Effector memory CD8-positive, alpha-beta T cell (primary cell): ENCODE results near the gene CCDC102B.
"Not testable (repeated sequence)": the region's sequence is repeated elsewhere in the genome, so short reads cannot be mapped to it uniquely, and the experiment has no call there.

Experiments
- ATAC-seq: fragments of 150-1000 bp; cut with Tn5 transposase; replicated peaks from 2 replicates; pipeline ENCODE4 v1.10.0; 2021; ENCODE audit warnings: mild to moderate bottlenecking, moderate library complexity
- DNase-seq, 3 experiments: peaks; one replicate each; pipeline ENCODE4 v3.0.0; 2021
- H3K27ac Mint-ChIP-seq, 2 donors: one replicate each; pipeline ENCODE4 v1.8.0; 2022; ENCODE audit warnings: mild to moderate bottlenecking in 2 of 2, mixed read lengths in 2 of 2, moderate library complexity in 2 of 2
- H3K27me3 Mint-ChIP-seq, 2 donors: one replicate each; pipeline ENCODE4 v1.8.0; 2022; ENCODE audit warnings: mixed read lengths in 2 of 2
- H3K36me3 Mint-ChIP-seq: one replicate; pipeline ENCODE4 v1.8.0; 2022; ENCODE audit warnings: mild to moderate bottlenecking, moderate library complexity, mixed read lengths; ENCODE audit not compliant: insufficient read depth
- H3K4me1 Mint-ChIP-seq, 2 donors: one replicate each; pipeline ENCODE4 v1.8.0; 2022; ENCODE audit warnings: low read depth in 2 of 2, mixed read lengths in 2 of 2
- H3K4me3 Mint-ChIP-seq, 2 donors: one replicate each; pipeline ENCODE4 v1.8.0; 2022; ENCODE audit warnings: mild to moderate bottlenecking in 2 of 2, mixed read lengths in 2 of 2, moderate library complexity in 2 of 2
- H3K9me3 Mint-ChIP-seq, 2 donors: one replicate each; pipeline ENCODE4 v1.8.0; 2022; ENCODE audit warnings: mixed read lengths in 2 of 2

Gene CCDC102B

DNA sequence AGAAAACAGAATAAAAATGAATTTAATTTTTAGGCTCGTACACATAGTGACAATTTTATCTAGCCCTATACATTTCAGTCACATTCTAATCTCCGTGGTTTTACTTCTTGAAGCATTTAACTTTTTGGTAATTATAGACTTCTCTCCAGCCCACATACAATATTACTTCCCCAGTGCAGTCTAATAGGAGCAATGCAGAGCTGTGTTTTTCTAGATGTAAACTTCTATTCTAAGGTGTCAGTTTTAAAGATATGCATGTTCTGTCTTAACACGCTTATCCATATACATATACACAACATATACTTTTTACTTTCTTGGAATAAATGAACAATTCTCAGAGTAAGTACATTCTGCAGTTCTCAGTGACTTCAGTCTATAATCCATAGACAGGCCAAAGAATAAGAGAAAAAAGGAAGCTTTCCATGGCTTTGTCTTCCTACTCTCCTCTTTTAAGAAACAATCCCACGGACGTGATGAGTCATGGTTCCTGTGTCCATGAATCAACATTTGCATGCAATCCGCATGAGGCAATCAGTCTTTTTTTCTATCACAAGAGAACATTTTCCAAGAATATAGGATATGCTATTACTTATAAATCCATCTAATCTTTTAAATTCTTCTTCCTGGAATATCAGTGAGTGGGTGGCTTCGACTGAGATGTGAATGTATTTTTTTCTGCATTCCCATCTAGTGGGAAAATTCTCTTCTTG lies 42.8 kb downstream of the CCDC102B start:
- Mint-ChIP-seq H3K4me1 (no peaks in the 10 kb centered on the region), H3K36me3 (no peaks in the 10 kb centered on the region), H3K27me3 (no peaks in the 10 kb centered on the region), H3K9me3 (no peaks in the 10 kb centered on the region), H3K4me3 (no peak overlapping the region), H3K27ac (no peak overlapping the region)
- no peak for ATAC-seq
- no peak for DNase-seq

DNA sequence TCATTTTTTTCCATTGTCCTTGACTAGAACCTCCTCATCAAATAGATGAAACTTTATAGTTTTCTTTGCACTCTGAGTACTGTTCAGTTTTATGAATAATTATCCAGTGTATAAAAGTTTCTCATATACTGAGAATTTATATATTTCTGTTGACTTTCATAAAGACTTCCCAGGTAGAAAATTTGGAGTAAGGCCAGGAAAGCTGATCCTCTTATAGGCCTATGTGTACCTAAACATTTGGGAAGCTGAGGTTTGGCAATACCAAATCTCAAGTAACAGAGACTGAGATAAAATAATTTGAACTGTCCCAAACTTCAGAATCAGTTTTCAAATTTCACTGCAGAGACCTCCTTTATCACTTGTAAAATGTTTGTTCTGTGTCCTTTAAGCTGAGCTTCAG lies 43.4 kb downstream of the CCDC102B start:
- no peak for ATAC-seq
- Mint-ChIP-seq H3K4me1 (no peaks in the 10 kb centered on the region), H3K27ac (no peak overlapping the region), H3K27me3 (no peaks in the 10 kb centered on the region), H3K4me3 (no peak overlapping the region), H3K9me3 (no peaks in the 10 kb centered on the region), H3K36me3 (no peaks in the 10 kb centered on the region)
- no peak for DNase-seq

DNA sequence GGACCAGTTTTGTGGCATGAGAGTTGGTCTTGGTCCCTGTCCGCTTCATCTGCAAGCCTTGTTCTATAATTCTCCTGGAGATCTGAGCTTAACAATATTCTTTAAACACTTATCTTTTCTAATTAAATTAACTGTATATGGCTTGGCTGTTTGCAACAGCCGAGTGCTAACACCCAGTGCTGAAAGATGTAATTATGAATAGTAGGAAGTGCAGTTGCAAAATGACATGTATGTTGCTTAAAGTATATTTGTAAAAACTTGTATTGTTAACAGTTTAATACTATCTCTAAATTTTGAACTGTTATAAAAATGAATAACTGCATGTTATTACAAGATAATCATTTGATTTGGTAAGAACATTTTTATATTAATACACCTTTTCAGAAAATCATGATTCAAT lies 45.1 kb downstream of the CCDC102B start:
- DNase-seq (no peak), ATAC-seq (no peak)
- H3K4me3 Mint-ChIP-seq = no peak overlapping the region
- H3K4me1 Mint-ChIP-seq = no peaks in the 10 kb centered on the region
- no peaks in the 10 kb centered on the region for H3K36me3 Mint-ChIP-seq
- H3K9me3 Mint-ChIP-seq = no peaks in the 10 kb centered on the region
- H3K27ac Mint-ChIP-seq = no peak overlapping the region
- no peaks in the 10 kb centered on the region for H3K27me3 Mint-ChIP-seq

GRCh38 chr18:68843473-68844089 lies 45.7 kb downstream of the CCDC102B start:
- Mint-ChIP-seq H3K36me3 (no peaks in the 10 kb centered on the region), H3K27me3 (no peaks in the 10 kb centered on the region), H3K4me3 (no peak overlapping the region), H3K4me1 (no peaks in the 10 kb centered on the region), H3K27ac (no peak overlapping the region), H3K9me3 (no peaks in the 10 kb centered on the region)
- ATAC-seq = no peak
- DNase-seq = no peak

DNA sequence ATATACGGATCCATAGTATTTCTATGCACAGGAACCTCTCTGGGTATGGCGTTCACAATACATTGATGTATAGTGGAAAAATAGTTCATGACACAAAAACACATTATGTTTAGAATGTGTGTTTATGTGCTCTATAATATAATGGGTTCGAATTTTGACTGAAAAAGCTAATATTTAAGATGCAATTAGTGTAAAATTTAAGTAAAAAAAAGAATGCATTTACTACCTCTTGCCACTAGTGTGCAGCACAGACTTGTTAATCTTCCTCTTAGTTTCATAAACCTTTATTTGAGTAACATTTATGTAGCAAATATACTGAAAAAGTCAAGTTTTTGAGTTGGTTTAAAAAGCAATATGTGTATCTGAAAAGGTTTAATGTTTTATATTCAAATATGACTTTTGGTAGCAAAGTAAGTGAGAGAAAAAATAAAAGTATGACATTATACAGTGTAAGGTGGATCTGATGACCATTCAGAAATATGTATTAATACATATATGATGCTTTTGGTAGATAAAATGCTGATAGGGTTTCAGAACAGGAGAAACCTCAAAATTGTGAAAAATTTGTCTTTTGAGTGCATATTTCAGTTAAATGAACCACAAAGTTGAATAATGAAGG lies 49.4 kb downstream of the CCDC102B start:
- H3K9me3 Mint-ChIP-seq = no peaks in the 10 kb centered on the region
- ATAC-seq (no peak), DNase-seq (no peak)
- no peaks in the 10 kb centered on the region for H3K4me1 Mint-ChIP-seq
- no peaks in the 10 kb centered on the region for H3K36me3 Mint-ChIP-seq
- H3K4me3 Mint-ChIP-seq = no peak overlapping the region
- H3K27ac Mint-ChIP-seq = no peak overlapping the region
- no peaks in the 10 kb centered on the region for H3K27me3 Mint-ChIP-seq

- H3K27ac Mint-ChIP-seq = no peak overlapping the region
- H3K27me3 Mint-ChIP-seq = no peaks in the 10 kb centered on the region
- H3K4me1 Mint-ChIP-seq = no peaks in the 10 kb centered on the region
- DNase-seq = no peak
- H3K9me3 Mint-ChIP-seq = no peaks in the 10 kb centered on the region
- no peak overlapping the region for H3K4me3 Mint-ChIP-seq
- no peaks in the 10 kb centered on the region for H3K36me3 Mint-ChIP-seq
- no peak for ATAC-seq
These were observed 50.4 kb downstream of the CCDC102B start for GRCh38 chr18:68848242-68848641.

DNA sequence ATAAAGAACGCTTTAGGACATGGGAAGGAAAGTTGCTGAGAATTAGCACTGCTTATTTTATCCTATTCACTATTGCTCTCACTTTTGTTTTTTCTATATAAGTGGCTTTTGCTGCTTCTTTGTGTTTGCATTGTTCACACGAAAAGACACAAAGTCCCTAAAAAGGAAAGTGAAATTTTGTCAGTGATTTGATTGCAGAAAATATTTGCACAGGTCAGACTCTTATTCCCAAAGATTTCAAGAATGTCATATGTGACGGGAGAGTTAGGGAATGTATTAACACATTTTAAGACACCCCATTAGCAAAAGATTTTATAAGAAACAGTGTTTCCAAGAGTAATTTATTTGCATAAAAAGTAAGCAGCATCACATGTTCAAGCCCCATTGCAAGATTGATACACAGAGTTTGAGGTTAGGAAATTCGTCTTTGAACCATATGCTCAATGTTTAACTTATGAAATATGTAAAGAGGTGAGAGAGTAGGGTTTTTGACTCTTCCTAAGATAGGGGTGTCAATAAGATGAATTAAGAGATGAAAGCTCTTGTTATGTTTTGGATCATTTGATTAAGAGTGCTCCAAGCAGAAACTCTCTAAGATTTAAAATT lies 57.0 kb downstream of the CCDC102B start:
- Mint-ChIP-seq H3K27ac (no peak overlapping the region), H3K27me3 (no peaks in the 10 kb centered on the region), H3K9me3 (no peaks in the 10 kb centered on the region), H3K36me3 (no peaks in the 10 kb centered on the region), H3K4me3 (no peak overlapping the region), H3K4me1 (no peaks in the 10 kb centered on the region)
- no peak for ATAC-seq
- DNase-seq = no peak

GRCh38 chr18:68855491-68855890 lies 57.6 kb downstream of the CCDC102B start:
- H3K9me3 Mint-ChIP-seq = no peaks in the 10 kb centered on the region
- H3K4me1 Mint-ChIP-seq = no peaks in the 10 kb centered on the region
- no peaks in the 10 kb centered on the region for H3K36me3 Mint-ChIP-seq
- no peak for DNase-seq
- no peak for ATAC-seq
- H3K4me3 Mint-ChIP-seq = no peak overlapping the region
- no peaks in the 10 kb centered on the region for H3K27me3 Mint-ChIP-seq
- no peak overlapping the region for H3K27ac Mint-ChIP-seq

DNA sequence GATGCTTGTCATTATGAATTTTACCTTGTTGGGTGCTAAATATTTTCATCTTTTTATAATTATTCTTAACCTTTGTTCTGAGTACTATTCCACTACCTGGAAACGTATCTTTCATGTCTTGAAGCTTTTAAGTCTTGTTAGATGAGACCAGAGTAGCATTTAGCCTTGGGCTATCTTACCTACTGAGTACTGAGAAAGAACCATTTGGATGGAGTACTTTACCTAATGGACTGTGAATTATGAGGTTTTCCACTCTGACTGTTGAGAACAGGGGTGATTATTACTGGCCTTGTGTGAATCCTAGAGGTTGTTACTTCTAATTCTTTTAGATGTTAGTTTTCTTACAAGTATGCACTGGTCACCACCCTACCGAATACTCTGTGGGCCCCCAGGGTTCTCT lies 63.5 kb downstream of the CCDC102B start:
- DNase-seq (no peak), ATAC-seq (no peak)
- Mint-ChIP-seq H3K27ac (no peak overlapping the region), H3K36me3 (no peaks in the 10 kb centered on the region), H3K4me3 (no peak overlapping the region), H3K4me1 (no peaks in the 10 kb centered on the region), H3K9me3 (no peaks in the 10 kb centered on the region), H3K27me3 (no peaks in the 10 kb centered on the region)

DNA sequence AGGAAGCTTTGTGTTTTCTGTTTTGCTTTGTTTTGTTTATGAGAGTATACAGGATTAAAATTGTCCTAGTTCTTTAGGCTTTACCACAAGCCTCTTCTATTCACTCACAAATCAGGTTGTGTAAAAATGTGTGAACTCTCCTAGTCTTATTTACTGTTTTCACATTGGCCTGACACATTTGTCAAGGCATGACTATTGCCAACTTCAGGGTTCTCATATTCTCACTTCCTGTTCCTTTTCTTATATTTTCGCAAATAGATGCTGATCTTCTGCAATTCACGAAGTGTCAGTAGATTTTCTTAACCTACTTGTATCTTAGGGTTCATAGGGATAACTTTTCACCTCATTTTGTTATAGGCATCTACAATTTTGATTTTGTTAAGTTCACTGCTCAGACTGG lies 67.1 kb downstream of the CCDC102B start:
- H3K27ac Mint-ChIP-seq = no peak overlapping the region
- DNase-seq = no peak
- no peaks in the 10 kb centered on the region for H3K36me3 Mint-ChIP-seq
- H3K4me3 Mint-ChIP-seq = no peak overlapping the region
- ATAC-seq = no peak
- H3K27me3 Mint-ChIP-seq = no peaks in the 10 kb centered on the region
- no peaks in the 10 kb centered on the region for H3K9me3 Mint-ChIP-seq
- H3K4me1 Mint-ChIP-seq = no peaks in the 10 kb centered on the region

DNA sequence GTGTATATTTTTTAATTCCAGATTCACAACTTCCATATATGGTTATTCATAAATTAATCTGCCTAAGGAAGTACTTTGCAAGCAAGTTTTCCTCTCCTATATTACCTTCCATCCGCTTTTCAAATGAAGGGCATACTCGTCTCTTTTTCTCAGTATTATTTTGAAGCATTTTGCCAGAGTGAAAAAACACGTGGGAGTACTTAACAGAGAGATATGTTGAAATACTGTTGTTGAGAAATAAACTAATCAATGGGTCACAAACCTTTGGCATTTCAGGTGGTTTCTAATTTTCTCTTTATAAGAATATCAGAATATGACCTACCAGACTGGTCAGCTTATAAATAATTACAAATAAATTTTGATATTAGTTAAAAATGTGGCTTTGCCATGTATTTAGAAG lies 67.6 kb downstream of the CCDC102B start:
- Mint-ChIP-seq H3K4me1 (no peaks in the 10 kb centered on the region), H3K36me3 (no peaks in the 10 kb centered on the region), H3K27me3 (no peaks in the 10 kb centered on the region), H3K4me3 (no peak overlapping the region), H3K27ac (no peak overlapping the region), H3K9me3 (no peaks in the 10 kb centered on the region)
- DNase-seq (no peak), ATAC-seq (no peak)

DNA sequence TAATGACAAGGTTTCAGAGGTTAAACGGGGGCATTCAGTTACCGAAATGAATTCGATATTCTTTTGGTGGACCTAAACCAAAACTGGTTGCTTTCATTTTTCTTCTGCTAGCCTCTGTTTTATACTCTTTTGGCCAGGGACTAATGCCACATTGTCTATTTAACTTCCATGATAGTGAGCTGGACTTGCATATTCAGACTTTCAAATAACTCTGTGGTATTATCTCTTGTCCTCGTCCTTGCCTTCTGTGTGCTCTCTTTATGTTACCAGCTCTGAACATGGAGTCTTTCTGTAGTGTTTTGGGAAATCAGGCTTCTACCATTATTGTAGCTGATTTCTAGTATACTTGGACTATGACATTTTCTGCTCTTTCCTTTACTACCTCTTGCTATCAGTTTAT lies 75.1 kb downstream of the CCDC102B start:
- no peaks in the 10 kb centered on the region for H3K4me1 Mint-ChIP-seq
- H3K9me3 Mint-ChIP-seq = peaks cover 0 to 1% of the 10 kb centered on the region in 2 donors
- no peak for DNase-seq
- ATAC-seq = no peak
- H3K27ac Mint-ChIP-seq = no peak overlapping the region
- H3K27me3 Mint-ChIP-seq = no peaks in the 10 kb centered on the region
- no peak overlapping the region for H3K4me3 Mint-ChIP-seq
- no peaks in the 10 kb centered on the region for H3K36me3 Mint-ChIP-seq

GRCh38 chr18:68874361-68874760 lies 76.5 kb downstream of the CCDC102B start:
- Mint-ChIP-seq H3K4me1 (no peaks in the 10 kb centered on the region), H3K9me3 (peaks cover 0 to 1% of the 10 kb centered on the region in 2 donors)
- no peak for DNase-seq

GRCh38 chr18:68879947-68880346 lies 82.1 kb downstream of the CCDC102B start:
- not testable (repeated sequence) for H3K9me3 Mint-ChIP-seq, H3K36me3 Mint-ChIP-seq, H3K4me1 Mint-ChIP-seq, H3K27me3 Mint-ChIP-seq, H3K27ac Mint-ChIP-seq, DNase-seq, ATAC-seq, H3K4me3 Mint-ChIP-seq

More at GRCh38 chr18:68874361-68874760, 76.5 kb downstream of the CCDC102B start:
- Mint-ChIP-seq H3K4me3 (no peak overlapping the region), H3K36me3 (no peaks in the 10 kb centered on the region), H3K27ac (no peak overlapping the region), H3K27me3 (no peaks in the 10 kb centered on the region)
- no peak for ATAC-seq
